NCI-H2196 treated with DMSO at 0.1 percent for 48 hours (cell line): ENCODE results near the gene PLB1.
A peak's percentile ranks its signal among the peaks of the same experiment; 100 is the strongest.

Experiments used
- DNase-seq: peaks from one replicate; lab custom pipeline; 2025; ENCODE audit not compliant: unreplicated experiment; lab: John Stamatoyannopoulos, UW

PLB1 gene

GRCh38 chr2:28643327-28643726 lies 147.5 kb downstream of the PLB1 start:
- no peak for DNase-seq

DNA sequence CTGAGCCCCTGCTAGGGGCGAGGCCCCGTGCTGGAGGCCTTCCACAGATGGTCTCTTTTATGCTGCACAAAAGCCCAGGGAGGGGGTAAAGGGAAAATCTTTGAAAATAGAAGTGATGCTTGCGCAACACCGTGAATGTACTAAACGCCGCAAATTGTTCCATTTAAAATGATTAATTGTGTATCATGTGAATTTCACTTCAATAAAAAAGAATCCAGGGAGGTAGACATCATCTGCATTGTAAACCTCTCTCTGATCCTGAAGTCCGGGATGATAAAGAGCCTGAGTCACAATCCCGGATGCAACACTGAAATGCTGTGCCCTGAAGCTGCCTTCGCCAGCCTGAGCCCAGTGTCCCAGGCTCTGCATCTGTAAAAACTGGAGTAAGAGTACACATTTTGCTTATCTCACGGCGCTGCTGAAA lies 148.1 kb downstream of the PLB1 start:
- no peak for DNase-seq

GRCh38 chr2:28644760-28645159 lies 148.9 kb downstream of the PLB1 start:
- DNase-seq, result no peak

GRCh38 chr2:28645553-28645952 lies 149.7 kb downstream of the PLB1 start:
- DNase-seq, result no peak

- no peak for DNase-seq
Measured at GRCh38 chr2:28647682-28648081, 151.8 kb downstream of the PLB1 start.

DNA sequence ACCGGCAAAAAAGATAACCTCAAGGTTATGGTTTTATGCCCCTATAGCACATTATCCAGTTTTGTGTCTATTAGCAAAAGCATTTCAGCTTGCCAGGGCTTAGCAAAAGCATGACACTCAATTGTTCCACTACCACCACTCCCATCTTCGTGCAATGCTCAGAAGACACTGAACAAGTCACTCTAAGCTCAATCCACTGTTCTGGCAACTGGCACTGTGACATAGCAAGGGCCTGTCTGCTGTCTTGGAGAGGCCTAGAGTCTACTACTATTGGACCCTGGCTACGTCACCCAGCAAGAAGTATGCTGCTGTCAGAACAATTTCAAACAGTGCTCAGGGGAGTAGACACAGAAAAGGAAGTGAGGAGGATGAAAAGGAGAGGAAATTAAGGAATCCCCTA lies 152.3 kb downstream of the PLB1 start:
- no peak for DNase-seq

DNA sequence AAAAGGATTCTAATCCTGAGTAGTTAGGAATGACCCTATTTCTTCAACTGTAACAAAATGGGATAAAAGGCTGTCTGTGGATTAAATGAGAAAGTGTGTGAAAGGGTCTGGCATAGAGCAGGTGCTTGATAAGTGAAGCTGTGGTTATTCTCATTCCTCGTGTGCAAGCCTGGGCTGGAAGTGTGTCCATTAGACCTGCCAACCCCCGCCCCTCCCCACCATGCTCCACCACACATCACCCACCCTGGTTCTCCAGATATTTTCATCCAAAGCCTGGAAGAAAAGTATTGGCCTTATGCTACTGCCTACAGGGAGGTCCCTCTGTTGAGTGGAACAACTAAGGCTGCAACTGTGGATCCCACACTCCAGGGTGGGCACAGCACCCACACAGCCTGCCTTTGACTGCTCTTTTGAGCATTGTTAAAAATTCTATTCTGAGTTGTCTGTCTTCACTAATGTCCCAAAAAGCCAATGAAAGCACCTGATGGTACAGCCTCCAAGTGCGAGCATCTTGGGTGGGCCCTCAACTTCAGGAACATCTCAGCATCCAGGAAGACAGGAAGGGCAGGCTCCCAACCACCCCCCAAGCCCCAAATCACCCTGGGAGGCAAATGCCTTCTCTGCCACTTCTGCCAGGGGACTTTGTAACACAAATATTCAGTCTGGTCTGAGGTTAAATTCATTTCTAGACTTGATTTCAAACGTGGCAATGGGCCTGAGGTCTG lies 153.0 kb downstream of the PLB1 start:
- no peak for DNase-seq

DNA sequence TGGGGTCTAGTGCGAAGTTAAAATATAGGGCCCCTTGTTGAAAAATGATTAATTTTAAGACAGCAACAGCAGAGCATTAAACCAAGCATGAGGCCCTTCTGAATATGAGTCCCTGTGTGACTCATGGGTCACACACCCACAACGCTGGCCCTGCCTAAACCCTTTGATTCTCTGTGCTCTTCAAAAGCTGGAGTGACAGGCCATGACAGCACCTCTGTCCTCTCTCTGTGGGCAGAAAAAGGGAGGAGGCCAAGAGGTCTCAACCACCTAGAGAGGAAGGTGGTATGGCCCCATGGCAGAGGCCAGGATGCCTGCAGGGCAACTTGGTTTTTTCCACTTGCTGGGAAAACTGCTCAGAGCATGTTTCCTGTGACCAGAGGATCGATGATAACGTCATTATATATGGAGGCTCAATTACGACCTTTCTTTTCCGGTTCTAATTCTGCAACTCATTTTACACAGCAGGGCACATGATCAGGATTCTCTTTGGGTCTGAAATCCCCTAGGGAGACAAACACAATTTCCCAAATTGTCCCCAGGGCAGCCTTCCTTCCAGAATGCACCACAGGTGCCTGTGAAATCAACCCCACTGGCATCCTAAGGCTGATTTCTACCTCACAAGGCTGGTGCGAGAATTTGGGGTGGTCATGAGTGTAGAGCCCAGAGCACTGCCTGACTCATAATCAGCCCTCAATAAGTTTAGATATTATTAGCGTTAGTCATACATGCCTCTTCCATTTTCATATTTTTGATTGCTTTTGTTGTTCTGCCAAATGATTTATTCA lies 153.8 kb downstream of the PLB1 start:
- no peak for DNase-seq

GRCh38 chr2:28650266-28650584 lies 154.4 kb downstream of the PLB1 start:
- DNase-seq, result no peak

GRCh38 chr2:28652217-28652616 lies 156.4 kb downstream of the PLB1 start:
- no peak for DNase-seq

GRCh38 chr2:28653892-28654662 lies 158.2 kb downstream of the PLB1 start:
- no peak for DNase-seq

- no peak for DNase-seq
Measured at GRCh38 chr2:28654663-28655320, 158.9 kb downstream of the PLB1 start.

- no peak for DNase-seq
Measured at GRCh38 chr2:28656937-28657615, 161.2 kb downstream of the PLB1 start.

DNA sequence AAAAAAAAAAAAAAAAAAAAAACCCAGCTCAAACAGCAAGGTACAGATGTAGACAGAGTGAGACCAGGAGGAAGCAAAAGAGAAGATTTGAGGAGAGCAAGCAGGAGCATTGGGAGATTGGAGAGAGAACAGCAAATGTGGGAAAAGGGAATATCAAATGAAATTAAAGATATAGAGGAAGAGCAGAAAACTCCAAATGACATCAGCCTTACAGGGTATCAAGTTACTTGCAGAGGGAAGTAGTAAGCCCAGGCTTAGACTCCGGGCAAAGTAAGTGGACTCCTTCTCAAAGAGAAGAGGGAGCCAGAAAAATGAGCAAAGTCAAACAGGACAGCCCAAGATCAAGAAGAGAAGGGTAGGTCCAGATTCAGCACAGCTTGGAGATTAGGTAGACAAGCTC lies 162.5 kb downstream of the PLB1 start:
- DNase-seq, result peak; percentile 13

DNA sequence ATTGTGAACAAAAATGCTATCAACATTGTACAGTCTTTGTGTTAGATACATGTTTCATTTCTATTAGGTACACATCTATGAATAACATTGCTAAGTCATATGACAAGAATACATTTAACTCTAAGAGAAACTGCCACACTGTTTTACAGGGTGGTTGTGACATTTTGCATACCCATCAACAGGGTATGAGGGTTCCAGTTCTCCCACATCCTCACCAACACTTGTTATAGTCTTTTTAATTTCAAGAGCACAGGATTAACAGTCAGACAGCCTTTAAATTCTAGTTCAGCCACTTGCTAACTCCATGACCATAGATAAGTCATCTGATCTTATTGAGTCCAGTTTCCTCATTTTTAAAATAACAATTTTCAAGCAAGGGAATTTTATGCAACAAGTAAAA lies 163.3 kb downstream of the PLB1 start:
- DNase-seq, result no peak

GRCh38 chr2:28661589-28662001 lies 165.7 kb downstream of the PLB1 start:
- peak; percentile 27 for DNase-seq

- DNase-seq, result no peak
Measured at GRCh38 chr2:28662044-28662443, 166.2 kb downstream of the PLB1 start.

DNA sequence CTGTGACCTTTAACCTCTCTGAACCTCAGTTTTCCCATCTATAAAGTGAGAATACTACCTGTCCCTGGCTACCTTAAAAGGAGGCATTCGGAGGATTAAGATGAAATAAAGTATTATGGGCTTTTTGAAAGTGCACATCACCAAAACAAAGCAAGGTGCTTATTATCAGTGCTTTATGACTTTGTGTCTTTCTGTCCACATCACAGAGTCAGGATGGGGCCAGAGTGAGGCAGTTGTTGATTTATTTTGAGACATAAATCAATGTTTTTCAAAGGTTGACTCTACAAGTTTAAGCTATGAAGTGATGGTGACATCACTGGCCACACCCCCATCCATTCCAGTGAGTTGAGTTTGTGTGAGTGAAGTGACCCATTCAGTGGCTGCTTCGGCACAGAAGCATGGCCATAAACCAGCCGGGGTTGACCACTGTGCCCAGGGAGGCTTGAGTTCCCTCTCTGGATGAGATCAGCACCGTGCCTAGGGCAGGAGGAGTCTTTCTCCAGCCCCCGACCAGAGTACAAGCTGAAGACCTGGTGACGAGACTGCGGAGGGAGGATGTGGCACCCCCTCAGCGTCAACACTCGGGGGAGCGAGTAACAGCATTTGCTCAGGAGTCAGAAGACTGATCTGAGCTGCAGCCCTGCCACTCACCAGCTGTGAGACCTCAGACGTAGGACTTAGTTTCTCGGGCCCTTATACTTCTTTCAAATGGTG lies 166.8 kb downstream of the PLB1 start:
- DNase-seq, result no peak

- no peak for DNase-seq
Measured at GRCh38 chr2:28663359-28663758, 167.5 kb downstream of the PLB1 start.
